Measurements from ENCODE around the gene AGA. TPM values are rescaled to one million over a fixed set of nuclear protein-coding genes. Genes with fewer than 3 reads are reported as not detected.

AGA gene
- total RNA-seq, 4 donors from 2014 or later = 5.4 to 32.2 (median 22.1) TPM; not detected in 1

DNA sequence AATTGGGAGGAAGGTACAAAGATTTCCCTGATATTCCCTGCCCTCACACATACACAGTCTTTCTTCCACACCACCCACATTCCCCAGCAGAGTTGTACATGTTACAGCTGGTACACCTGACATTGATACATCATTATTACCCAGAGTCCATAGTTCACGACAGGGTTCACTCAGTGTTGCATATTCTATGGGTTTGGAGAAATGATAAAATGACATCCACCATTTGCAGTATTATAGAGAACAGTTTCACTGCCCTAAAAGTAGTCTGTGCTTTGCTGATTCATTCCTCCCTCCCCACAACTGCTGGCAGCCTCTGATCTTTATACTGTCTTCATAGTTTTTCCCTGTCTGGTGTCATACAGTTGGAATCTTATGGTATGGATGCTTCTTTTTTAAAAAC is 15.0 kb downstream of the AGA start:
- H3K27ac ChIP-seq = no peak overlapping the region
- 26% methylated on average over 1 of the region's 1 CpG; no CpG with 5 or more reads in 1 of the 2 donors for WGBS, 2 donors (ENCODE audit: low coverage in 1 of 2)
- H3K36me3 ChIP-seq = peaks cover 0 to 6% (median 2%) of the 10 kb centered on the region in 4 donors
- H3K27me3 ChIP-seq = no peaks in the 10 kb centered on the region
- H3K4me1 ChIP-seq = no peaks in the 10 kb centered on the region
- intact Hi-C loops (cut with DNase I; ENCODE audit: low total_unique reads) (no loop called here), in situ Hi-C loops (cut with MboI; ENCODE audit: low pct_ligation_motif_present in 1 of 4, low pct_unique_long_range_greater_than_20kb in 1 of 4, low sequenced_read_pairs in 3 of 4) (no loop called here)
- H3K4me3 ChIP-seq = no peak overlapping the region
- H3K9me3 ChIP-seq = no peaks in the 10 kb centered on the region
- DNase-seq = no peak
- TF ChIP-seq POLR2AphosphoS5 (IDR thresholded peaks at IDR 0.05) = no peak
- TF ChIP-seq POLR2A (IDR thresholded peaks at IDR 0.05) = no peak
- TF ChIP-seq EP300 (IDR thresholded peaks at IDR 0.05; ENCODE audit: low read depth) = no peak
- TF ChIP-seq, protein P1, sequence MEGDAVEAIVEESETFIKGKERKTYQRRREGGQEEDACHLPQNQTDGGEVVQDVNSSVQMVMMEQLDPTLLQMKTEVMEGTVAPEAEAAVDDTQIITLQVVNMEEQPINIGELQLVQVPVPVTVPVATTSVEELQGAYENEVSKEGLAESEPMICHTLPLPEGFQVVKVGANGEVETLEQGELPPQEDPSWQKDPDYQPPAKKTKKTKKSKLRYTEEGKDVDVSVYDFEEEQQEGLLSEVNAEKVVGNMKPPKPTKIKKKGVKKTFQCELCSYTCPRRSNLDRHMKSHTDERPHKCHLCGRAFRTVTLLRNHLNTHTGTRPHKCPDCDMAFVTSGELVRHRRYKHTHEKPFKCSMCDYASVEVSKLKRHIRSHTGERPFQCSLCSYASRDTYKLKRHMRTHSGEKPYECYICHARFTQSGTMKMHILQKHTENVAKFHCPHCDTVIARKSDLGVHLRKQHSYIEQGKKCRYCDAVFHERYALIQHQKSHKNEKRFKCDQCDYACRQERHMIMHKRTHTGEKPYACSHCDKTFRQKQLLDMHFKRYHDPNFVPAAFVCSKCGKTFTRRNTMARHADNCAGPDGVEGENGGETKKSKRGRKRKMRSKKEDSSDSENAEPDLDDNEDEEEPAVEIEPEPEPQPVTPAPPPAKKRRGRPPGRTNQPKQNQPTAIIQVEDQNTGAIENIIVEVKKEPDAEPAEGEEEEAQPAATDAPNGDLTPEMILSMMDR (IDR thresholded peaks at IDR 0.05) = no peak

DNA sequence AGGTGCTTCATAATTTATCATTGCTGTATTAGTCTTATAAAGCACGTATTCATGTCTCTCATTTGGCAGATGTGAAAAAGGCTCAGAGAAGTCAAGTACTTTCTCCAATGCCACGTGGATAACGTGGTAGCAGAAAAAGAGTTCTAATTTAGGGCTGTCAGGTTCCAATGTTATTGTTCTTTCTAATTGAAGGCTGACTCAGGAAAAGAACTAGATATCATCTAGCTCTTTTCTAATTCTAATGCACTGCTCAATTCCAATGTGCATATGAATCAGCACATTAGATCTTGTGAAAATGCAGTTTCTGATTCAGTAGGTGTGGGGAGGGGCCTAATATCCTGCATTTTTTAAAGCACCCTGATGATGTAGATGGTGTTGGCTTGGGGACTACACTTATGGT is 22.8 kb downstream of the AGA start:
- Histone ChIP-seq H3K9me3 (peaks cover 0 to 11% of the 10 kb centered on the region in 2 donors), H3K27ac (no peak overlapping the region), H3K36me3 (no peaks in the 10 kb centered on the region), H3K27me3 (no peaks in the 10 kb centered on the region), H3K4me1 (no peaks in the 10 kb centered on the region), H3K4me3 (no peak overlapping the region)
- no peak for TF ChIP-seq EP300 (IDR thresholded peaks at IDR 0.05; ENCODE audit: low read depth)
- TF ChIP-seq POLR2A (IDR thresholded peaks at IDR 0.05) = no peak
- TF ChIP-seq, protein P1 (IDR thresholded peaks at IDR 0.05) = no peak
- TF ChIP-seq POLR2AphosphoS5 (IDR thresholded peaks at IDR 0.05) = no peak
- WGBS, 2 donors (ENCODE audit: low coverage in 1 of 2) = 77 to 80% methylated on average over 2 to 3 of the region's 3 CpGs
- intact Hi-C loops (cut with DNase I; ENCODE audit: low total_unique reads) = no loop called here
- DNase-seq = no peak
- in situ Hi-C loops (cut with MboI; ENCODE audit: low pct_ligation_motif_present in 1 of 4, low pct_unique_long_range_greater_than_20kb in 1 of 4, low sequenced_read_pairs in 3 of 4) = no loop called here

DNA sequence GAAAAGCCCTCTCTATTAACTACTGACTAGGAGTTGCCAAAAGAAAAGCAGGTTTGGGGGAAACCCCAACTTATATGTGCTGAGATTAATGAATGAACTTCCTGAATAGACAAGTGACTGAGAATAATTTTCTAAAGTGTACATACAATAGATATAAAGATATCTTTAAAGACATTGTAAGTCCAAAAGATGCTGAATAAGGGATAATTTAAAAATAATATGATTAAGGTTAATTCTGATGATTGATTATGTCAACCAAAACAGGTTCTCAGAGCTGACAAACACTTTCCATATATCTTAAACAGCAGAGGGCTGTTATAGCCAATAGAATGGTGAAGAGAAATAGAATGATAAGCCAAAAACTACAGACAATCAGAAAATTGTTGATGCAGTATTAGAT is 28.6 kb downstream of the AGA start:
- no peaks in the 10 kb centered on the region for H3K27me3 ChIP-seq
- in situ Hi-C loops (cut with MboI; ENCODE audit: low pct_ligation_motif_present in 1 of 4, low pct_unique_long_range_greater_than_20kb in 1 of 4, low sequenced_read_pairs in 3 of 4) (no loop called here), intact Hi-C loops (cut with DNase I; ENCODE audit: low total_unique reads) (no loop called here)
- H3K36me3 ChIP-seq = no peaks in the 10 kb centered on the region
- no peaks in the 10 kb centered on the region for H3K4me1 ChIP-seq
- TF ChIP-seq EP300 (IDR thresholded peaks at IDR 0.05; ENCODE audit: low read depth) = no peak
- no peaks in the 10 kb centered on the region for H3K9me3 ChIP-seq
- no peak overlapping the region for H3K27ac ChIP-seq
- no peak for DNase-seq
- H3K4me3 ChIP-seq = no peak overlapping the region

DNA sequence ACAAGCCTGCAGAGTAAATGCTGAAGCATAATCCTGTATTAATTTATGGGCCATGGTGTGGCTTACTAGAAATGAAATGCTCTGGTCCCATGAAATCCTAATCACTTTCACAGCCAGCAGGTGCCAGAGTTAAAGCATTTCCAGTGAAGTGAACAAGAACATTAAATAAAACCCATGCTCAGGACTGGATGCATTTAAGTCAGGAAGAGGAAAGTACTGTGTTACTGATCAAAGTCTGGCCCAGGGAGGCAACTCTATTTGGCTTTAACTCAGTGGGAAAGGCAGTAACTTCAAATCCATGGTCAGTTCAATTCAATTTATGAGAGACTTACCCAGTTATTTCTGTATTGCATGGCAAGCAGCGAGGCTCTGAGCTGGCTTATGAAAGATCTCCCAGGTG is 29.2 kb downstream of the AGA start:
- H3K27me3 ChIP-seq = no peaks in the 10 kb centered on the region
- no peak overlapping the region for H3K27ac ChIP-seq
- no peaks in the 10 kb centered on the region for H3K9me3 ChIP-seq
- no peak for DNase-seq
- TF ChIP-seq POLR2A (IDR thresholded peaks at IDR 0.05) (no peak), POLR2AphosphoS5 (IDR thresholded peaks at IDR 0.05) (no peak), EP300 (IDR thresholded peaks at IDR 0.05; ENCODE audit: low read depth) (no peak)
- TF ChIP-seq, protein P1 (IDR thresholded peaks at IDR 0.05) = no peak
- in situ Hi-C loops (cut with MboI; ENCODE audit: low pct_ligation_motif_present in 1 of 4, low pct_unique_long_range_greater_than_20kb in 1 of 4, low sequenced_read_pairs in 3 of 4) = no loop called here
- H3K4me1 ChIP-seq = no peaks in the 10 kb centered on the region
- 68% methylated on average over 1 of the region's 1 CpG; no CpG with 5 or more reads in 1 of the 2 donors for WGBS, 2 donors (ENCODE audit: low coverage in 1 of 2)
- no peaks in the 10 kb centered on the region for H3K36me3 ChIP-seq
- intact Hi-C loops (cut with DNase I; ENCODE audit: low total_unique reads) = no loop called here
- H3K4me3 ChIP-seq = no peak overlapping the region

DNA sequence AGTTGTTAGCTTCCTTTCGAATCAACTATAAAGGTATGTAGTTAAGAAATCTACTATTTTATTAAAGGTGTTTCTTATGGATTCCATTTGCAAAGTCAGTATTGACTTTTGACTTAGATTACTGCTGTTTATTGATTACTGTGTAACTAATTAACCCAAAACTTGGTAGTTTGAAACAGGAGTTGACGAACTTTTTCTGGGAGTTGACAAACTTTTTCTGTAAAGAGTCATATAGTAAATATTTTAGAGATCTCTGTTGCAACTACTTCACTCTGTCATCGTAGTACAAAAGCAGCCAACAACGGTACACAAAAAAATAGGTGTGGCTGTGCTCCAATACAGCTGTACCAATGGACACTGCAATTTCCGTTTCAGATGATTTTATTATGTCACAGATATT is 30.2 kb downstream of the AGA start:
- Histone ChIP-seq H3K27ac (no peak overlapping the region), H3K9me3 (no peaks in the 10 kb centered on the region), H3K27me3 (no peaks in the 10 kb centered on the region), H3K4me3 (no peak overlapping the region), H3K4me1 (no peaks in the 10 kb centered on the region), H3K36me3 (no peaks in the 10 kb centered on the region)
- WGBS, 2 donors (ENCODE audit: low coverage in 1 of 2) = 64 to 69% methylated on average over 5 of the region's 5 CpGs
- intact Hi-C loops (cut with DNase I; ENCODE audit: low total_unique reads) (no loop called here), in situ Hi-C loops (cut with MboI; ENCODE audit: low pct_ligation_motif_present in 1 of 4, low pct_unique_long_range_greater_than_20kb in 1 of 4, low sequenced_read_pairs in 3 of 4) (no loop called here)
- no peak for TF ChIP-seq POLR2AphosphoS5 (IDR thresholded peaks at IDR 0.05)
- TF ChIP-seq, protein P1 (IDR thresholded peaks at IDR 0.05) = no peak
- no peak for TF ChIP-seq EP300 (IDR thresholded peaks at IDR 0.05; ENCODE audit: low read depth)
- no peak for TF ChIP-seq POLR2A (IDR thresholded peaks at IDR 0.05)
- DNase-seq = no peak
